Ovary (tissue), 3 donors: Measurements from ENCODE around the gene NPHP4.

Experiments used
- CTCF ChIP-seq, 3 donors: fragments of 450-650 bp in 2 of 3; fragments of 200-600 bp in 1 of 3; IDR thresholded peaks; one replicate each; pipeline versions ENCODE4 v1.5.1 to v1.8.0; 2016 to 2022; ENCODE audit warnings: antibody characterized with exemption in 3 of 3, mild to moderate bottlenecking in 1 of 3
- EP300 ChIP-seq: sonication (generic); formaldehyde crosslinking; IDR thresholded peaks from one replicate; pipeline ENCODE4 v1.6.1; 2017; ENCODE audit warnings: antibody characterized with exemption
- POLR2A ChIP-seq: fragments of 450-650 bp; IDR thresholded peaks from one replicate; pipeline ENCODE4 v1.6.1; 2017; ENCODE audit warnings: antibody characterized with exemption, mild to moderate bottlenecking, moderate library complexity
- donor health status: DM: no; HTN: no; CAD: no.

GRCh38 chr1:5908461-5909375 lies 83.5 kb downstream of the NPHP4 start:
- TF ChIP-seq CTCF (IDR thresholded peaks at IDR 0.05) (no peak), POLR2A (no peak), EP300 (no peak)
